ENCODE results near the gene CMAS.
"Not testable (repeated sequence)": the region's sequence is repeated elsewhere in the genome, so short reads cannot be mapped to it uniquely, and the experiment has no call there.

CMAS gene

DNA sequence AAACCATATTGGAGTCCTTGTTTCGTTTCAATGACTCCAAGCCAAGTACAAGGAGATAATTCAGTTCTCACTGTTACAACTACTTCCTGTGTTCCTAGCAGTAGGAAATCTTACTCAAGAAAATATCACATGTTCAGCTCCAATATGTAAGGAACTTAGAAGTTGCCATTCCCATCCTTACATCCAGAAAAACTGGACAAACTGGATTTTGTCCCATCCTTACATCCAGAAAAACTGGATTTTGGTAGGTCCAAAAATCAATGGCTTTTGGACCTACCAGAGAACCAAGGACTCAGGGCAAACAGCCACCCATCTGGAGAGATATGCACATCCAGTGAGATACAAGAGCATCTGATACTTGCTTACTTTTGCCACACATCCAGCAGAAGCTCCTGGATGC, 23.8 kb downstream of the CMAS start:
- no peak overlapping the region for H3K4me3 ChIP-seq (ENCODE audit: low read depth, low read length)
- TF ChIP-seq, protein P1, sequence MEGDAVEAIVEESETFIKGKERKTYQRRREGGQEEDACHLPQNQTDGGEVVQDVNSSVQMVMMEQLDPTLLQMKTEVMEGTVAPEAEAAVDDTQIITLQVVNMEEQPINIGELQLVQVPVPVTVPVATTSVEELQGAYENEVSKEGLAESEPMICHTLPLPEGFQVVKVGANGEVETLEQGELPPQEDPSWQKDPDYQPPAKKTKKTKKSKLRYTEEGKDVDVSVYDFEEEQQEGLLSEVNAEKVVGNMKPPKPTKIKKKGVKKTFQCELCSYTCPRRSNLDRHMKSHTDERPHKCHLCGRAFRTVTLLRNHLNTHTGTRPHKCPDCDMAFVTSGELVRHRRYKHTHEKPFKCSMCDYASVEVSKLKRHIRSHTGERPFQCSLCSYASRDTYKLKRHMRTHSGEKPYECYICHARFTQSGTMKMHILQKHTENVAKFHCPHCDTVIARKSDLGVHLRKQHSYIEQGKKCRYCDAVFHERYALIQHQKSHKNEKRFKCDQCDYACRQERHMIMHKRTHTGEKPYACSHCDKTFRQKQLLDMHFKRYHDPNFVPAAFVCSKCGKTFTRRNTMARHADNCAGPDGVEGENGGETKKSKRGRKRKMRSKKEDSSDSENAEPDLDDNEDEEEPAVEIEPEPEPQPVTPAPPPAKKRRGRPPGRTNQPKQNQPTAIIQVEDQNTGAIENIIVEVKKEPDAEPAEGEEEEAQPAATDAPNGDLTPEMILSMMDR (IDR thresholded peaks at IDR 0.05; ENCODE audit: low read depth, low read length), result no peak
- DNase-seq (ENCODE audit: low read depth, low spot score), result no peak
- in situ Hi-C loops (cut with HindIII; ENCODE audit: low sequenced_read_pairs), result no loop called here

DNA sequence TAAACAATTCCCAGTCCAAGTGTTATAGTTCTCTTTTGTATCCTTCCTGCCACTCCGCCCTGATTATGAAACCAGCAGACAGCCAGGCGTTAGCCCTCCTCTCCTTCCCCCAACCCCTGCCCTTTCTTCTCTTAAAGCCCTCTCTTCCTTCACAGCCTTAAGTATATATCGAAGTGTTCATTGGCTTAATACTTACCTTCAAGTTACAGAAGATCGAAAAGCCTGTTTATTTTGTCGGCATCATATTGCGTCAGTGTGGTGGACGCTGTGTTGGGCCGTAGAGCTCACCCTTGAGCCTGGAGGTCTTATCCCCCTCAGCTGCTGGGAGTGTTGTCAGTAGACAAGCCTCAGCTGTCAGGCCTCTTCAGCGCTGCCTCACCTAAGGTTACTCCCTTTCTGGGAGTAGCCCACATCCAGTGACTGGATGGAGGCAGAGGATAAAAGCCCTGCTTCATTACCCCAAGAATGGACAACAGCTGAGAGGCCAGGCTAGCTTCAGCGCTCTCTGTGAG, 36.2 kb downstream of the CMAS start:
- in situ Hi-C loops (cut with HindIII; ENCODE audit: low sequenced_read_pairs), result no loop called here
- TF ChIP-seq, protein P1 (IDR thresholded peaks at IDR 0.05; ENCODE audit: low read depth, low read length), result no peak
- no peak overlapping the region for H3K4me3 ChIP-seq (ENCODE audit: low read depth, low read length)
- DNase-seq (ENCODE audit: low read depth, low spot score), result no peak

DNA sequence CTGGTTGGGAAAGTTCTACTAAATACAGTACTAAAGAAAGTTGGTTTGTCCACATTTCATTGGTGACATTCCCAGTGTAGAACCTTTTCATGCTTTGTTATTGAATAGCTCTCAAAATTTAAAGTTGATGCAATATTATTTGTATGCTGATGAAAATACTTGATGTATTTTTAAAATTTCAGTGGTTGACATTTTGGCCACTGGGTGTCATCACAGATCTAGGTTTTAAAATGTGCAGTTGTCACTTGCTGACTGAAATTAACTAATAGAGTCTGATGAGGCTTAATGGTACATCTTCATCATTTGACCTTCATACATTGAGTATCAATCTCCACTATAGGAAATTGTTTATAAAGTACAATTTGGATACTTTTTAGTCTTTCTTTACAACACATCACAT, 37.1 kb downstream of the CMAS start:
- TF ChIP-seq, protein P1 (IDR thresholded peaks at IDR 0.05; ENCODE audit: low read depth, low read length), result peak; percentile 38
- H3K4me3 ChIP-seq (ENCODE audit: low read depth, low read length), result no peak overlapping the region
- DNase-seq (ENCODE audit: low read depth, low spot score), result peak; percentile 54
- in situ Hi-C loops (cut with HindIII; ENCODE audit: low sequenced_read_pairs), result no loop called here

DNA sequence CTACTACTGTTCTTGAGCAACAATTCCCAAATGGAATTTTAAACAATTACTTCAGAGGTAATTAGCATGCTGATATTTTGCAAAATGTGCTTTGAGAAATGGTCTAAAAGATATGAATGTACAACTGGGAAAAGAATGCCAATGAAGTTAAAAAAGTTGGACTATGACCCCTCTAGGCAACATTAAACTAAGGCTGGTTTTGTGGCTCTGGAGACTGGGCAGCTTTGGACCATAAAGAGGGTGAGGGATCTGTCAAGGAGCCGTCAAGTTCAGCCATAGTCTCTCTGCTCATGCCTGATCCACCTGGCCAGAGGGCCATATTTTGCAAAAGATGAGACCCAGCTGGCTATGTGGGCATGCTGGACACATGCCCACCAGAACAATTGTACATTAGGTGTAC, 38.8 kb downstream of the CMAS start:
- in situ Hi-C loops (cut with HindIII; ENCODE audit: low sequenced_read_pairs), result no loop called here
- TF ChIP-seq, protein P1 (IDR thresholded peaks at IDR 0.05; ENCODE audit: low read depth, low read length), result no peak
- DNase-seq (ENCODE audit: low read depth, low spot score), result no peak
- H3K4me3 ChIP-seq (ENCODE audit: low read depth, low read length), result no peak overlapping the region

DNA sequence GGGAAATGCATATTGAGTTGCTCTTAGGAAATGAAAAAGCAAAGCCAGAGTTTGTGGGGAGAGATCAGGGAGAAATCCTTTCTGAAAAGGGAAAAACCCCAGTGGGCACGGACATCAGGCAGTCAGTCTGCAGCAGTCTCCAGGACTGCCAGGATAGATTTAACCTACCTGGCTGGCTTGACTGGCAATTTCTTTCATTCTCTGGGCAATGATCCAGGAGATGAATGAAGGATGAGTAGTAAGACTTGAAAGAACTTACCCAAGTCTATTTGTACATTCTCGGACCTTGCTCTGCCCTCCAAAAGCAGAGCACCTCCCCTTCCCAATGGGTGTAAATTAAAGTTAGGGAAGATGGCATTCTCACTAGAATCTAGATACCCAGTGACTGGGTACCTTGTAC, 42.9 kb downstream of the CMAS start:
- DNase-seq (ENCODE audit: low read depth, low spot score), result no peak
- no peak overlapping the region for H3K4me3 ChIP-seq (ENCODE audit: low read depth, low read length)
- TF ChIP-seq, protein P1 (IDR thresholded peaks at IDR 0.05; ENCODE audit: low read depth, low read length), result no peak
- in situ Hi-C loops (cut with HindIII; ENCODE audit: low sequenced_read_pairs), result no loop called here

DNA sequence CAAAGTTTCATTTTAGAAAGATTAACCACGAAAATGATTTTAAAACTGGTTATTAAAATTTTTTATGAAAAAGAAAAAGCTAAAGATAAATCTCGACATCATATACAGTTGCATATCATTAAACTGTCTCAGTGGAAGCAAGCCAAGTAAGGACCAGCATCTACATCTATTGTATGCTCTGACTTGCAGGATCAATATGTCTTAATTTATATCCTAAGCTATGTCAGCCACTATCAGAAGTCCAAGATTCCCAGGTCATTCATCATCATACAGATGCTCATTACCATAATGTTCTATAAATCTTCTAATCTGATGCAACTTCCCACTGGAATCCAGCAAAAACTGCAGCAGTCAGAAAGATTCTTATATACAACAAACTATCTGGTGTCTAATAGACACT, 43.5 kb downstream of the CMAS start:
- no peak overlapping the region for H3K4me3 ChIP-seq (ENCODE audit: low read depth, low read length)
- in situ Hi-C loops (cut with HindIII; ENCODE audit: low sequenced_read_pairs), result no loop called here
- TF ChIP-seq, protein P1 (IDR thresholded peaks at IDR 0.05; ENCODE audit: low read depth, low read length), result no peak
- DNase-seq (ENCODE audit: low read depth, low spot score), result no peak

DNA sequence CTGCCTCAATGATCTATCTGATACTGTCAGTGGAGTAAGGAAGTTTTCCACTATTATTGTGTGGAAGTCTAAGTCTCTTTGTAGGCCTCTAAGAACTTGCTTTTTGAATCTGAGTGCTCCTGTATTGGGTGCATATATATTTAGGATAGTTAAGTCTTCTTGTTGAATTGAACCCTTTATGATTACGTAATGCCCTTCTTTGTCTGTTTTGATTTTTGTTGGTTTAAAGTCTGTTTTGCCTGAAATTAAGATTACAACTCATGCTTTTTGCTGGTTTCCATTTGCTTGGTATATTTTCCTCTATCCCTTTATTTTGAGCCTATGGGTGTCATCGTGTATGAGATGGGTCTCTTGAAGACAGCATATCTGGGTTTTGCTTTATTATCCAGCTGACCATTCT, 53.0 kb downstream of the CMAS start:
- in situ Hi-C loops (cut with HindIII; ENCODE audit: low sequenced_read_pairs); DNase-seq (ENCODE audit: low read depth, low spot score); H3K4me3 ChIP-seq (ENCODE audit: low read depth, low read length): not testable (repeated sequence)
